K562 (cell line): Measurements from ENCODE around the gene FOXL3. TPM values are rescaled to one million over a fixed set of nuclear protein-coding genes. Genes with fewer than 3 reads are reported as not detected.

Experiments
- ATAC-seq: fragments of 200-7000 bp; cut with Tn5 transposase; 3 replicates; pipeline ENCODE4 v1.9.1; 2020; ENCODE audit warnings: moderate library complexity
- BruUV-seq: library from RNA; stranded (reverse); fragments of 400-500 nt; replicated peaks from 2 replicates; lab custom pipeline; 2021; lab: Mats Ljungman, UMichigan
- CTCF ChIA-PET: fragments of 300-600 bp; formaldehyde crosslinking; extraction: SDS; loops from one replicate; lab custom pipeline; 2021; ENCODE audit warnings: low intra/inter-chr PET ratio; lab: Yijun Ruan, JAX
- POLR2A ChIA-PET: fragments of 300-600, 350-650 bp; sonication (Branson Sonifier 250); formaldehyde crosslinking; extraction: SDS; loops from one replicate; lab custom pipeline; 2021; ENCODE audit warnings: antibody characterized with exemption, inconsistent platforms; lab: Yijun Ruan, JAX
- DNase-seq, 4 experiments: peaks; one replicate each; pipeline versions ENCODE4 v3.0.0 to v3.0.0-alpha.2; 2011 to 2018; ENCODE audit warnings: low spot score in 3 of 4, mixed read lengths in 3 of 4; ENCODE audit errors: extremely low read depth in 1 of 4
- FAIRE-seq: peaks from 2 replicates; lab custom pipeline; 2011; peaks lifted over from hg19 to GRCh38; lab: Jason Lieb, UNC
- H2AFZ ChIP-seq: 2 replicates; pipeline ENCODE4 v1.6.0; 2011; ENCODE audit warnings: low read depth, low read length, control low read depth, inconsistent platforms
- H3K27ac ChIP-seq: fragments of 200-600 bp; 3 replicates; pipeline ENCODE4 v1.8.0; 2011; ENCODE audit warnings: low read depth, mild to moderate bottlenecking, control low read depth, inconsistent platforms, low read length, moderate library complexity, mixed read lengths; ENCODE audit errors: extremely low read depth
- H3K27me3 ChIP-seq, 2 experiments: fragments of 300-600 bp in 1 of 2; 2 replicates in 1 of 2; 3 replicates in 1 of 2; pipeline versions ENCODE4 v1.6.0 to v1.8.0; 2011; ENCODE audit warnings: inconsistent platforms in 2 of 2, low read length in 2 of 2, mild to moderate bottlenecking in 1 of 2, mixed read lengths in 1 of 2, moderate library complexity in 1 of 2; ENCODE audit not compliant: control insufficient read depth in 2 of 2, insufficient read depth in 2 of 2
- H3K36me3 ChIP-seq: fragments of 300-600 bp; 3 replicates; pipeline ENCODE4 v1.8.0; 2011; ENCODE audit warnings: mild to moderate bottlenecking, low read length, inconsistent platforms; ENCODE audit not compliant: control insufficient read depth, insufficient read depth
- H3K4me1 ChIP-seq, 2 experiments: fragments of 200-600 bp in 1 of 2; replicated peaks in 1 of 2; 2 replicates in 1 of 2; 3 replicates in 1 of 2; pipeline versions ENCODE4 v1.5.1 to v1.8.0; 2011; ENCODE audit warnings: inconsistent platforms in 2 of 2, low read length in 2 of 2, mild to moderate bottlenecking in 1 of 2, mixed read lengths in 1 of 2, moderate library complexity in 1 of 2; ENCODE audit not compliant: control insufficient read depth in 2 of 2, insufficient read depth in 2 of 2
- H3K4me2 ChIP-seq: 2 replicates; pipeline ENCODE4 v1.6.1; 2011; ENCODE audit warnings: low read length, control low read depth, inconsistent platforms, mixed read lengths; ENCODE audit not compliant: insufficient read depth
- H3K4me3 ChIP-seq: fragments of 200-600 bp; sonication (generic), shearing (Covaris generic); 2 replicates; pipeline ENCODE4 v1.5.1; 2016; ENCODE audit warnings: control low read depth, inconsistent platforms
- H3K79me2 ChIP-seq: fragments of 200-600 bp; 3 replicates; pipeline ENCODE4 v1.8.0; 2011; ENCODE audit warnings: low read length, inconsistent platforms; ENCODE audit not compliant: control insufficient read depth, insufficient read depth
- H3K9ac ChIP-seq, 2 experiments: 2 replicates each; pipeline versions ENCODE4 v1.6.0 to v1.6.1; 2011; ENCODE audit warnings: low read depth in 2 of 2, low read length in 2 of 2, control low read depth in 1 of 2, inconsistent platforms in 1 of 2, mild to moderate bottlenecking in 1 of 2, mixed read lengths in 1 of 2; ENCODE audit not compliant: insufficient read depth in 1 of 2
- H3K9me1 ChIP-seq: one replicate; pipeline ENCODE4 v1.6.0; 2011; ENCODE audit warnings: inconsistent platforms, mild to moderate bottlenecking, low read length, moderate library complexity; ENCODE audit not compliant: control insufficient read depth, insufficient read depth
- H3K9me3 ChIP-seq: replicated peaks from 2 replicates; pipeline ENCODE4 v1.5.1; 2011; ENCODE audit warnings: low read depth, low read length, inconsistent platforms; ENCODE audit not compliant: control insufficient read depth, insufficient read depth
- H4K20me1 ChIP-seq: replicated peaks from 2 replicates; pipeline ENCODE4 v1.6.1; 2011; ENCODE audit warnings: low read length, inconsistent platforms, mixed read lengths; ENCODE audit not compliant: control insufficient read depth, insufficient read depth
- E2F3 ChIP-seq: fragments of 250-450 bp; sonication (Bioruptor Pico); IDR thresholded peaks from 2 replicates; pipeline ENCODE4 v1.4.0; 2020; ENCODE audit warnings: mild to moderate bottlenecking
- GTF2A2 ChIP-seq: IDR thresholded peaks from 2 replicates; pipeline ENCODE4 v1.6.1; 2016; ENCODE audit warnings: mild to moderate bottlenecking, missing genetic modification characterization, missing compliant biosample characterization
- HDAC3 ChIP-seq: fragments of 450-650 bp; IDR thresholded peaks from 2 replicates; pipeline ENCODE4 v1.6.1; 2018; ENCODE audit warnings: borderline replicate concordance, mild to moderate bottlenecking, moderate library complexity; ENCODE audit not compliant: partially characterized antibody
- IRF2 ChIP-seq: sonication (generic); formaldehyde crosslinking; IDR thresholded peaks from 2 replicates; pipeline ENCODE4 v1.8.1; 2022; ENCODE audit warnings: mild to moderate bottlenecking, missing genetic modification reagents
- NFXL1 ChIP-seq: fragments of 450-650 bp; formaldehyde crosslinking; IDR thresholded peaks from 2 replicates; pipeline ENCODE4 v1.4.0; 2021; ENCODE audit warnings: mild to moderate bottlenecking
- NUFIP1 ChIP-seq: fragments of 450-650 bp; IDR thresholded peaks from 2 replicates; pipeline ENCODE4 v1.6.1; 2018; ENCODE audit not compliant: partially characterized antibody
- RCOR1 ChIP-seq, 2 experiments: IDR thresholded peaks; 2 replicates each; pipeline ENCODE4 v1.6.1; 2012; ENCODE audit warnings: low read depth in 2 of 2, low read length in 2 of 2, borderline replicate concordance in 1 of 2, improper control_type of control experiment in 1 of 2
- REST ChIP-seq, 2 experiments: fragments of 450-650 bp; formaldehyde crosslinking in 1 of 2; IDR thresholded peaks; 2 replicates each; pipeline versions ENCODE4 v1.4.0 to v1.6.1; 2014 to 2020; ENCODE audit warnings: mild to moderate bottlenecking in 2 of 2, borderline replicate concordance in 1 of 2, low read depth in 1 of 2
- SRSF7 ChIP-seq: fragments of 200-400 bp; formaldehyde crosslinking; optimal IDR thresholded peaks from 2 replicates; pipeline ENCODE3; 2017; ENCODE audit warnings: mild to moderate bottlenecking, low read depth, low read length
- STAT5B ChIP-seq: fragments of 250-450 bp; sonication (Bioruptor Pico); IDR thresholded peaks from 2 replicates; pipeline ENCODE4 v1.8.0; 2021; ENCODE audit warnings: mild to moderate bottlenecking, inconsistent platforms
- ZFPM2 ChIP-seq: fragments of 250-450 bp; sonication (Bioruptor Pico); IDR thresholded peaks from 2 replicates; pipeline ENCODE4 v1.5.1; 2022; ENCODE audit warnings: mild to moderate bottlenecking
- ZNF639 ChIP-seq, 2 experiments: fragments of 200-800 bp in 1 of 2; sonication (Bioruptor generic) in 1 of 2; sonication (generic) in 1 of 2; formaldehyde crosslinking in 1 of 2; IDR thresholded peaks in 1 of 2; conservative IDR thresholded peaks in 1 of 2; 2 replicates each; pipeline versions ENCODE4 v1.5.0 to v1.6.1; 2016 to 2020; ENCODE audit warnings: missing compliant biosample characterization in 1 of 2, missing genetic modification characterization in 1 of 2, missing genetic modification reagents in 1 of 2
- ZNF766 ChIP-seq: fragments of 200-800 bp; sonication (Bioruptor generic); conservative IDR thresholded peaks from 2 replicates; pipeline ENCODE4 v1.6.1; 2016; ENCODE audit warnings: missing genetic modification characterization, missing compliant biosample characterization
- WGBS: fragments of 100-300 bp; shearing (Covaris generic); methylation state at CpG from one replicate; pipeline ENCODE4 v1.1.6; 2016; ENCODE audit warnings: low coverage, mixed read lengths; ENCODE audit not compliant: insufficient coverage; ENCODE audit errors: missing lambda C conversion rate; 5-methylcytosine and 5-hydroxymethylcytosine counted together
- in situ Hi-C: fragments of 300-500 bp; cut with MboI; formaldehyde crosslinking; loops from 4 replicates; pipeline ENCODE4 v1.15.0; 2018; ENCODE audit warnings: inconsistent platforms, mixed read lengths
- intact Hi-C: fragments of 100-400 bp; cut with micrococcal nuclease; formaldehyde crosslinking; loops from 2 replicates; pipeline ENCODE4 v1.14.2; 2022
- polyA plus RNA-seq, 8 experiments: library from polyadenylated mRNA; depleted of rRNA in 4 of 8; stranded (reverse) in 5 of 8; unstranded in 3 of 8; fragments of >200 nt; fragmentation: Nextera tagmentation in 2 of 8; fragmentation: Illumina TruSeq in 1 of 8; extraction: Ambion mirVana in 2 of 8; extraction: Trizol in 1 of 8; gene quantifications; 2 replicates each; pipeline versions ENCODE4 v1.2.1 to v1.2.3, GENCODE V29; 2011 to 2014; ENCODE audit warnings: inconsistent platforms in 1 of 8, missing spikeins in 1 of 8
- total RNA-seq, 7 experiments: library from RNA; depleted of rRNA in 6 of 7; stranded (reverse); fragments of >200 nt in 6 of 7; fragmentation: Illumina TruSeq in 2 of 7; extraction: Trizol in 2 of 7; gene quantifications; 2 replicates each; pipeline versions ENCODE4 v1.2.1 to v1.2.3, GENCODE V29; 2011 to 2021; ENCODE audit warnings: low replicate concordance in 1 of 7

FOXL3 gene
- total and polyA plus RNA-seq, 9 of the 15 experiments (the other 6 are each of a cell fraction or from before 2014, with no cell fraction given): not detected

- H2AFZ ChIP-seq: no peak overlapping the region
- CTCF ChIA-PET: no interaction called here
- H3K4me1 ChIP-seq: peaks cover 0 to 11% of the 10 kb centered on the region in 2 experiments; a peak in 2 of 5 replicates
- H3K9ac ChIP-seq: no peak overlapping the region
- intact Hi-C loops (loop anchor here (10.0 kb wide), 1 partner anchor 848 kb away; no protein-coding TSS in a partner anchor), in situ Hi-C loops (no loop called here)
- H3K4me3 ChIP-seq: no peak overlapping the region
- no peak for FAIRE-seq
- no peak for ATAC-seq
- peaks cover 3% of the 10 kb centered on the region; the same call in 1 of the 2 replicates for H3K9me3 ChIP-seq
- no peaks in the 10 kb centered on the region for H3K79me2 ChIP-seq
- no peak for TF ChIP-seq SRSF7
- TF ChIP-seq IRF2 (CRISPR knock-in tag): no peak
- no peak for TF ChIP-seq STAT5B (CRISPR knock-in tag)
- no peak for TF ChIP-seq REST (IDR thresholded peaks at IDR 0.05; ENCODE audit: borderline replicate concordance)
- no peak for TF ChIP-seq REST (CRISPR knock-in tag; IDR thresholded peaks at IDR 0.05; ENCODE audit: low read depth)
- no peak for TF ChIP-seq ZNF766 (CRISPR knock-in tag)
- TF ChIP-seq NFXL1 (CRISPR knock-in tag): no peak
- TF ChIP-seq NUFIP1: no peak
- TF ChIP-seq E2F3: no peak
- no peak for TF ChIP-seq HDAC3
- TF ChIP-seq RCOR1 (IDR thresholded peaks at IDR 0.05; ENCODE audit: borderline replicate concordance in 1 of 2, low read depth in 2 of 2, low read length in 2 of 2): no peak
- no peak for TF ChIP-seq GTF2A2 (tag)
- TF ChIP-seq ZFPM2 (CRISPR knock-in tag): no peak
- no peak for TF ChIP-seq ZNF639 (CRISPR knock-in tag; conservative IDR thresholded peaks at IDR 0.05 in 1 of 2, IDR thresholded peaks at IDR 0.05 in 1 of 2)
- H3K27me3 ChIP-seq: peaks cover 57 to 81% of the 10 kb centered on the region in 2 experiments
- H4K20me1 ChIP-seq: no peaks in the 10 kb centered on the region; the same call in 1 of the 2 replicates
- POLR2A ChIA-PET: no interaction called here
- H3K9me1 ChIP-seq: no peaks in the 10 kb centered on the region
- 2% methylated on average over 6 of the region's 6 CpGs for WGBS
- H3K36me3 ChIP-seq: no peaks in the 10 kb centered on the region
- no peak overlapping the region for H3K4me2 ChIP-seq
- no peak for DNase-seq
- no peak overlapping the region for H3K27ac ChIP-seq
- no TSS peak for BruUV-seq
Measured at GRCh38 chr7:326809-327232, 36.9 kb downstream of the FOXL3 start.
